IPS-NIHi7 (cell line): ENCODE measurements around the gene AKAP5.

Source experiments
- DNase-seq: peaks from one replicate; pipeline ENCODE4 v3.0.0; 2012; ENCODE audit warnings: mixed read lengths; ENCODE audit errors: extremely low spot score

AKAP5 gene

DNA sequence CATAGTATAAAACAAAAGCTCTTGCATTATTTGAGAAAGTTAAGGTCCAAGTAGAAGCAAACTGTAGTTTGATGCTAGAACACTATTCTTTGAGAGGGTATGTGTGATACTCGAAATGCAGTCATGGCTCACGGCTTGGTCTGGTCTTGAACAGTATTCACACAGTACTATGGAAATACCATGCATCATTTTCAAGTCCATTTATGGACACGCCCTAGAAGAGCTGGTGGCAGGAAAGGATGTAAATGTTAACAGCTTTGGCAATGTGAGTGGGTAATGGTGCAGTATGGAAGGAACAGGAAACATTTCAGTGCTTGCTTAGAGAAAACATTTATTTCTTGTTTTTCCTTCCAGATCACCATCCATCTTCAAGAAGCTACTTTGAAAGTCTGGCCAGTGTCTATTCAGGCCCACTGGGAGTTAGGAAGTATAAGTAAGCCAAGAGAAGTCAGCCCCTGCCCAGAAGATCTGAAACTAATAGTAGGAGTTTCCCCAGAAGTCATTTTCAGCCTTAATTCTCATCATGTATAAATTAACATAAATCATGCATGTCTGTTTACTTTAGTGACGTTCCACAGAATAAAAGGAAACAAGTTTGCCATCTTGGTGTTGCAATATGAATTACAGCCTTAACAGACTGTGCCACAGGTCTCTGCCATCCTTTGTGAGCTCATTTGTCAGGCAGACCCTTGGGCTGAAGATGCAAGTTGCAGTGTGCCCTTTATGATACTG lies 5.7 kb upstream of the AKAP5 start:
- no peak for DNase-seq

DNA sequence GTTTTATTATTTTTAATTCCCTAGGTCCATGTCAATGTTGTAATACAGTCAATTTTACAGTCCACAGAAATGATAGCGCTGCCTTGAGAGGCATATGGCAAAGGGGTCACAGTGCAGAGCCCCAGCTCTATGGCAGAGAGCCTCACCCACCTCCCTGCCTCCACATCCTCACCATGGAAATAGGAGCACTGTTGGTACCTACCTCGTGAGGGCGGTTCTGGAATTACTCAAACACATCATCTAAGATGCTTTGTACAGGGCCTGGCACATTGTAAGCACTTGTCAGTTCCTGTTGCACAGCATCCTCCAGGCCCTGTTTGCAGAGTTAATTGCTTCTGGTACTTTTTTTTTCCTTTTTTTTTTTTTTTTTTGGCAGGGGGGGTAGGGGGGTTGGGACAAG lies 4.1 kb upstream of the AKAP5 start:
- DNase-seq: no peak

DNA sequence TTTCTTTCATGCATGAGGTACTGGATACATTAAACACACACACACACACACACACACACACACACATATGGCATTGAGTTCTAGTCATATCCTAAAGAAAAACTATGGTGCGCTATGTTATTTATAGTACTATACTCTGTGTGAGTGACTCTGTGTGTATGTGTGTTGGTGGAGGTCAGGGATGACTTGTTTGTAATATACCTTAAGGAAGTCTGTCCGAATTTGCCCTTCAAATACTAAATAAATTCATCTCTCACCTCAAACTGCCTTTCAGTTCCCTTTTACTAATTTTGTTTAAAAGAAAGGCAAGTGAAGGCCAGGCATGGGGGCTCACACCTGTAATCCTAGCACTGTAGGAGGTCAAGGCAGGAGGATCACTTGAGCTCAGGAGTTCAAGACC lies 2.1 kb upstream of the AKAP5 start:
- no peak for DNase-seq

DNA sequence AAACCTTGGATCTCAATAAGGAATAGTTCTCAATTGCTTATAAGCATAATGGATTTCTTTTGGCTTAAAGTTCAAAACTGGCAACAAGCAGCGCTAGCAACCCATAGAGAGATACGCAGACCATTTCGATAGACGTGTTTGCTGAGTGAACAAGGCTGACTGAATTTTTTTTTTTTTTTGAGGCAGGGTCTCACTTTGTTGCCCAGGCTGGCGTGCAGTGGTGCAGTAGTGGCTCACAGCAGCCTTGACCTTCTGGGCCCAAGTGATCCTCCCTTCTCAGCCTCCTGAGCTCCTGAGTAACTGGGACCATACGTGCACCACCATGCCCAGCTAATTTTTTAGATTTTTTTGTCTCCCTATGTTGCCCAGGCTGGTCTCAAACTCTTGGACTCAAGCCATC lies 1.4 kb upstream of the AKAP5 start:
- DNase-seq: no peak

DNA sequence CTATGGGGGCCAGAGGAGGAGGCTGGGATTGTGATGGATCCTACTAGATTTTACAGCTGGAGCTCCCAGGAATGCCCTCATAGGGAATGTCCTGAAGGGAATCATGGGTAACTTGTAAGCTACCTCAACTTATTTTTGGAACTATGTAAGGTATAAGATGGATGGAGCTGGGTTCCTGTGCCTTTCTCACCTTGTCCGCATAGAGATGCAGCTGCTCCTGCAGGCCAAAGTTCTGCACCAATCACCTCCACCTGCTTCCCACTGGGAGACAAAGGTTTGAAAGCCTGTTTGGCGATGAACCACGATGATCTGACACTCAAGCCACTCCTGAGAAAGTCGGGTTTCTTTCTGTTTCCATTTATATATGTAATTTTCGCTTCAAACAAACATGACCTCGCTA lies 648 bp upstream of the AKAP5 start:
- DNase-seq: peak; percentile 53

DNA sequence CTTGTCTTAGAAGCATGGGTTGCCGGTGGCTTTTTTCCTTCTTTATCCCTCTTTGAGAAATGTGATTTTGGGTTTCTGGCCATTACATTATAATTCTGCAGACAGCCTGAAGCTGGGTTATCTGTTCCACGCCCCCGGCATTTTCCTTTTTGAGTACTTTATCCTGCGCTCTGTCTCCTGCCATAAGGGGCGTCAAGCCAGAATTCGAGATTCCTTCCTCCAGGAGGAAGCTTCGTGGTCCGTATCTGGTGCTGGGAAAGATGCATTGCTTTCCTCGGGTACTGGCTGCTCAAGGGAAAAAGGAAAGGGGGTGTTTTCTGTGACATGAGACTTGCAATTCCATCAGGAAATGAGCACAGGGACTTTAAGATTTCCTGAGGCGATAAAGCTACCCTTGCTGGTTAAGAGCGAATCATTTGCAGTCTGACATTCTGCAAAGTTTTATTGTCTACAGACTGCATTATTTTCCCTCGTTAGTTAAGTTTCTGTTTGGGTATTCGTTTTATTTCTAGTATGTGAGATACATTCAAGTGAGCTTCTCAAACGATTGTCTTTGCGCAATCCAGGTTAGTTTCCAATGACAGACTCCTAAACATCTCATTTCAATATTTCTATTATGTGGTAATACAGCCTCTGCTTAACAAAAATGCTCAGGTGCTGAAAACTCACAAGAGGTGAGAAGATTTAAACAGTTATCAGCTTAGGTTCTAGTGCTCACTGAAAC lies 694 bp downstream of the AKAP5 start:
- peak; percentile 70 for DNase-seq

DNA sequence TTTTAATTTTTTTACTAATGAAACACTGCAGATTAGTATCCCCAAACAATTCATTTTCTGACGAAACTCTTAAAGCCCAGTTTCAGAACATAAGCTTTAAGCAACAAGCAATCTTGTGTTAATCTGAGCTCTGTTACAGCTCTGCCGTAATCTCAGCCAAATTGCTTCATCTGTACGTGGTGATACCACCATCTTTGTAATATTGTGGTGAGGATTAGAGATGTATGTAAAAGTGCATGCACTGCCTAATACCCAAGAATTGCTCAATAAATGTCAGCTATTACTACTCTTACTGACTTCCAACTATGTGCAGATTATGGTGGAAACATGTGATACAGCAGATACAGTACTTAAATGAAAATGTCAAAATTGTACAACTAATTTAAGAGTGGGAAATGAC lies 1.8 kb downstream of the AKAP5 start:
- DNase-seq: no peak

DNA sequence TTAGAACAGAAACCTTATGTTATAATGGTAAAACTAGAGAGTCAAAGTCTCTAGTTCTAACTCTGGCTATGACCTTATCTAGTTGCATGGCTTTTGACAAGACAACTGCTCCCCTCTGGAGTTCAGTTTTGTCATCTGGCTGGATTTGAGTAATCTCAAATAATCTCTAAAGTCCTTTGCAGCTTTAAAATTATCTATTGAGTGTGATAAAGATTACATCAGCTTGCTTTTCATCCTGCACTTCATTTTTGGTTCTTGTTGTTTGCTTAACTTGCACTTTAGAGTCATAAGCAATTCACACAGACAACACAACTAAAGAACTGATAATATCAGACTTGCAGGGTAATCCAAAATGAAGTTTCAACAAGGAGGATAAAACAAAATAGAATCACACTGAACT lies 2.3 kb downstream of the AKAP5 start:
- no peak for DNase-seq

DNA sequence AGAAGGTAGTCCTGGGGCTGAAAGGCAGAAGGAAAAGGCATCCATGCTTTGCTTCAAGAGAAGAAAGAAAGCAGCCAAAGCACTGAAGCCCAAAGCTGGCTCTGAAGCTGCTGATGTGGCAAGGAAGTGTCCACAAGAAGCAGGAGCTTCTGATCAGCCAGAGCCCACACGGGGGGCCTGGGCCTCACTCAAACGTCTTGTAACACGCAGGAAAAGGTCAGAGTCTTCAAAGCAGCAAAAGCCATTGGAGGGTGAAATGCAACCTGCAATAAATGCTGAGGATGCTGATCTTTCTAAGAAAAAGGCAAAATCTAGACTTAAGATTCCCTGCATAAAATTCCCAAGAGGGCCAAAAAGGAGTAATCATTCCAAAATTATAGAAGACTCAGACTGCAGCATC lies 3.2 kb downstream of the AKAP5 start:
- no peak for DNase-seq

DNA sequence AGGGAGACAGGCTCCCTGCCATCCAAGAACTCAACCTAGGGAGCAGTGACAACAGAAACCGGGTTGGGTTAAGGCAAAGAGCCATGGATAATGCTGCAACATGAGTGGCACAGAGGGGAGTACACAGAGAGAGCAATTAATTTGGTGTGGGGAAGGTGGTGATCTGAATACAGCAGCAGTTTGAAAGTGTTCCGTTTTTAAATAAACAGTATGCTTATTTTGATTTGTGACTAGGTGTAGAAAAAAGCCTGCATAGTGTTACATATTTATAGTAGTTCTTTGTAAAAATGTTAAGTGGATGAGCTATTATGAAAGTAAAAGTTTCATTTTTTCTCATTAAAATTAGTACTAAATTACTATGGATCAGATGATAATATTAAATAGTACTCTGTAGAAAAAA lies 8.7 kb downstream of the AKAP5 start:
- DNase-seq: no peak

DNA sequence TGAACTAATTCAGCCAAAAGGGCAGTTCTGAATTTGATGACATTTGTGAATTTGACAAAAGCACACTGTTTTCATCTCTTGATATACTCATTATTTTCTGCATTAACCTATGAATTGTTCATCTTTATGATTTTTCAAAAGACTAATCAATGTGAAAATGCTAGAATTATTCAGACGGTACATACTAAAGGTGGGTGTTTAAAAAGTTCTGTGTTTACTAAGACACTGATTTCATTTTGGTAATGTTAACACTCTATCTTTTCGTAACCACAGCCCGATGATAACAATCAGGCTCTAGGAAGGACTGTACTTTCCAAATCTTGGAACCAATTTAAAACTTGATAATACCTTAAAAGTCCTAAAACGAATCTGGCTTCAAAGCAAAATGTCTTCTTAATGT lies 9.4 kb downstream of the AKAP5 start:
- DNase-seq: no peak

DNA sequence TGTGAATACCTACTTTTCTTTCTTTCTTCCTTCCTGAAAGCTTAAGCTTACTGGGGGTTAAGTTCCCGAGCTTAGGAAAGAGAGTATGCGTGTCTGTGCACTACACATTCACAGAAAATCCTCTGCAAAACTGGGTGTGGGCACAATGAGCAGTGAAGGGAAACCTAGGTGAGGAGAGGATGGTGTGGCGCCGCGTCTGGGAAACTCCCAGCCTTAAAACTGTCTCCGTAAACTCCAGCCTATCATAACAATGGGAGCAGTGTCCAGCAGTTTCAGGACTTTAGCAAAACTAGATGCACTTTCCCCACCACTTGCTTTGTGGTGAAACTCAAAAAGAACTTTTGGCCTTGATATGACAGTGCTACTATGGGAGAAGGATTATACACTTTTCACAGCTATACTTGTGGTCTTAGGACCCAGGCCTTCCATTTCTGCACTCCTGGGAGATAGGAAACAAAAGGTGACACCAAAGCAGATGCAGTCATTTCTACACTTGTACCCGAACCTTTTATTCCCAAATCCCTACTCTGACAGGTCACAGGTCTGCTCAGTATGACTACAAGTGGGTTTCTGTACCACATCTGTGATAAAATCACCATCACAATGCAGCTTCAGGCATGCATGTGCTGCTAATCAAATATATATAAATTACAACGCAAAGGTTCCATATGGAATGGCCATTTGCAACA lies 10.4 kb downstream of the AKAP5 start:
- no peak for DNase-seq

DNA sequence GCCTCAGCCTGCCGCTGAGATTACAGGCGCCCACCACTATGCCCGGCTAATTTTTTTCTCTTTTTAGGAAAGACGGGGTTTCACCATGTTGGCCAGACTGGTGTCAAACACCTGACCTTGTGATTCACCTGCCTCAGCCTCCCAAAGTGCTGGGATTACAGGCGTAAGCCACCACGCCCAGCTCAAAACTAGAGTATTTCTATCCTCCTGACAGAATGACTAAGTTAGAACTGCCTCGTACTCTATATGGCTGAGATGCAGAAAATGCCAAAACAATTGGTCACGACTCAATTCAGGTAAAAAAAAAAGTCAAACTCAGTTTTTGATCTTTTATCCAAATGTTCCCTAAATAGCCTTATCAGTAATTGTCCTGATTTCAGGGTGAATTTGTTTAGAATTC lies 11.1 kb downstream of the AKAP5 start:
- no peak for DNase-seq

DNA sequence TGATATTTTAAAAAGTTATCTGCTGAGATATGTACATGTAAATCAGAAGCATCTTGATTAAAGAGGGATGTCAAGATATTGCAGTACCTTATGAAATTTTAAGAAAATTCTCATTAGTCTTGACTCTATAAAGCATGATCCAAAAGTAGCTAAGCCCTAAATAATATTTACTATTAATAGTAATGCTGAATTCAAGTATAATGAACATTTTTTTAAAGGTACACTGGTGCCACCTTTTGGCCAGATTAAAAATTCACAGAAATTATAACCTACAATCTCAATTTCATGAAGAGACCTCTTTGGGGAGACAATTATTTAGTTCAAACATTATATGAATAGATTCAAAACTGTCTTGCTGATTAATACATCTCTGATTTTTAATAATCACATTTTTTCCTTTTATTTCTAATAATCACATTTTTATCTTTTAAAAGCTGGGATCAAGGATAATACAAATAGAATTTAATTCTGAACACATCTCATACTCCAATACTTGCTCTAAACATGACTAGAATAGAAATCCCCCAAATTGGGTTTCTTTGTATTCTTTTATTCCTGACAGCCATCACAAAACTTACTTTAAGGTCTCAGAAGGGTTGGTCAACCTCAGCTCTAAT lies 13.4 kb downstream of the AKAP5 start:
- no peak for DNase-seq

DNA sequence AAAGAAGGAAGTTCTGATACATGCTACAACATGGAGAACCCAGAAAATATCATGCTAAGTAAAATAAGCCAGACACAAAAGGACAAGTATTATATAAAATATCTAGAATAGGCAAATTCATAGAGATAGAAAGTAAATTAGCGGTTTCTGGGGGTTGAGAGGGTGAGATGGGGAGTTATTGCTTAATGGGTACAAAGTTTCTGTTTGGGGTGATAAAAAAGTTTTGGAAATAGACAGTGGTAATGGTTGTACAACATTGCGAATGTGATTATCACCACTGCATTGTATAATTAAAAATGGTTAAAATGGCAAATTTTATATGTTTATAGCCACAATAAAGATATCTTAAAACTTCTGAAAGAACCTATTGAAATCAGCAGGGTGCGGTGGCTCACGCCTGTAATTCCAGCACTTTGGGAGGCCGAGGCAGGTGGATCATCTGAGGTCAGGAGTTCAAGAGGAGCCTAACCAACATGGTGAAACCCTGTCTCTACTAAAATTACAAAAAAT lies 23.3 kb downstream of the AKAP5 start:
- no peak for DNase-seq

DNA sequence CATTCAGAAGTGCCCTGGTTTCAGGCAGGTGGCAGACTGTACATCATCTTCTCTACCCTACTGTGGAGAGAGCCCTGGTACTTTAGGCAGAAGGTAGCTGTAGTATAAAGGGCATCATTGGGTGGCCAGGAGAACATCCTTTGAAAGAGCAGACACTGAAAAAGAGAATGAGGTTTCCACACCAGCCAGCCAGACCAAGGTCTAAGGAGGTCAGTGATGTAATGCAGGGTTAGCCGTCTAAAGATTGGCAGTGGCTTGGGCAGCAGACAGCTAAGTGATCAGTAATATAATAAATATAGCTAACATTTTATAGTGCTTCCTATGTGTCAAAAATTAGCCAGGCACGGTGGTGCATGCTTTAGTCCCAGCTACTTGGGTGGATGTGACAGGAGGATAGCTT lies 26.3 kb downstream of the AKAP5 start:
- no peak for DNase-seq

DNA sequence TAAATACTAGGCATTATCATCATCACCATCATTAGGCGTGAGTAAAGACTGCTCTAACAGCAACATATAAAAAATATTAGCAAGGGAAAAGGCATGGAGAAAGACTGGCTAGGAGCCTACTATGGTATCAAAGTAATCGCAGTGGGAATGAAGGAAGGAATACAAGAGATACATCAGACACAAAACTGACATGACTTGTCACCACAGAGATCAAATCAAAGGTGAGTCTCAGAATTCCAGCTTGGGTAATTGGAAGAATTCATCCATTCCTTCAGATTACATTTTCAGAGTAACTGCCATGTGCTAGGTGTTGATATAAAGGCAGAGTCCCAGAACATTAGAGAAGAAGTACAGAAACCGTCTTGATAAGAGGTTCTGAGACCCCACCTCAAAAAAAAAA lies 28.2 kb downstream of the AKAP5 start:
- DNase-seq: no peak

DNA sequence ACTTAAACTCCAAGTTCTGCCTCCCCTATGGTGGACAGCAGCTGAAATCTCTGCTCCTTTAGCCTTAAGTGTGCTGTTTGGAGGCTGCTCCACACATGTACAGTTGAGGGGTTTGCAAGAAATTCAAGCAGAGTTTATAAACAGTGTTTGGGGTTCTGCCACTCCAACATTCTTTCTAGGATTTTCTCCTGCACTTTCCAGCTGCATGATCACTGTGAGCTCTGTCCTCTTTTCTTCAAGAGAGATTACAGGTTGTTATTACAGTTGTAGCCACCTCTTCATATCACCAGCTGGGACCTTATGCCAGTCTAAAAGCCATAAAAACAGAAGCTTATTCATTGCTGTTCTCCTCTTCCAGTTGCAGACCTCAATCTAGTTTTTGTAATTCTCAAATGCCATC lies 30.0 kb downstream of the AKAP5 start:
- DNase-seq: no peak

DNA sequence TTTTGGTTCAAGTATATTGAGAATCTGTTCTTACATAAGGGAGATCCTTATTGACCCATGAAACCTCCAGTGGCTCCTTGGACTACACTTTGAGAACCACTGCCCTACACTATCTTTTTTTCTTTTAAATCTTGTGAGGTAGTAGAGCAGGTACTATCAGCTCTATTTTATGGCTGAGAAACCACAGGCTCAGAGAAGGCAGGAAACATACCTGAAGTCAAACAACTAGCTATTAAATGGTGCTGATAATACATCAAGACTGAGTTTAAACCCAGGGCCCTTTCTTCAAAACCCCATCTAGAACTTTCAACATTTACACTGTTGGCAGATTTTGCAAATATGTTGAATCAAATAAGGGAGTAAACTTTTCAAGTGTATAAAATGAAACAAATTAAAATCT lies 31.5 kb downstream of the AKAP5 start:
- no peak for DNase-seq

DNA sequence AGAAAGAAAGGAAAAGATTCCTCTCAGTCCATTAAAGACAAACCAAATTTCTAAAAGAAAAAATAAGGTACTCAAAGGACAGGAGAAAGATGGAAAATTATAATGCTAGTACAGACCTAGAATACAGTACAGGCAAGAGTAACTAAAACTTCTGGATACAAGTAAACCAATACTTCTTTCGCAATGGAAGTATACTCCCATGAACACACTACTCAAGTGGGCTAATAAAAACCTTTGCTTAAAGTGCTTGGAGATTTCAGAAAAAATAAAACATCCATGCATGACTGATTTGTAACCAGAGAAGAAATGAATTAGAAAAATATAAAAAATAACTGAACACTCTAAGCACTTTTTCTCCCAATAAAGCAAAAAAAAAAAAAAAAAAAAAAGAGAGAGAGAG lies 34.8 kb downstream of the AKAP5 start:
- no peak for DNase-seq

DNA sequence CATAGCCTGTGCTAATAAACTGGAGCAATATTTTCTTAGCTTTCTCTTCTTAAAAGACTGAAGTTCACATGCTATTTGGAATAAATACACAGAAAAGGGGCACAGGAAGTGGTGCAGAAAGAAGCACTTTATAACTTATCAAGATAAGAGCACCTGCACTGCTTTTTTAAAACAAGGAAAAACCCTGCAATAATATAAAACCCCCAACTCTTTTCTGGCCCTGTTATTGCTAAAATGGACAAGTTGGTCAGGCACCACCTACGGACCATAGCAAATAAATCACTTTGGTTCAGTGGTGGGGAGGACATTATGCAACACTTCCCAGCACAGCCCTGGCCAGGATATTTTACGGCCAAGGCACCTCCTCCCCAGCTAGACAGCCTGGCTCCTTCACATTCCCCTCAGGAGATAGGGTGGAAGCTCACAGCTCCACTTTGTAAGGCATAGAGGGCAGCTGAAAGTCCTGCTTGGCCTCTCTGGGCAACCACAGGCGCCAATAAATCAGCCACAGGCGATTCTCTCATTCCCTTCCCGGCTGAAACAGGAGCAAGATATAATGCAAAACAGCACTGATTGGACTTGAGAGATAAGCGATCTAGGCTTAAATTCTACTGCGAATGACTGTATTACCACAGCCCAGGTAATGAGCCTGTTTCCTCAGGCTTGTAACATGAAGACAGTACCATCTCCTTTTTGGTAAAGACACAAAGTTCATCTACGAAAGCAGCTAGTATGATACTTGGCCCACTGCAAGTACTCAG lies 36.3 kb downstream of the AKAP5 start:
- DNase-seq: peak; percentile 13

DNA sequence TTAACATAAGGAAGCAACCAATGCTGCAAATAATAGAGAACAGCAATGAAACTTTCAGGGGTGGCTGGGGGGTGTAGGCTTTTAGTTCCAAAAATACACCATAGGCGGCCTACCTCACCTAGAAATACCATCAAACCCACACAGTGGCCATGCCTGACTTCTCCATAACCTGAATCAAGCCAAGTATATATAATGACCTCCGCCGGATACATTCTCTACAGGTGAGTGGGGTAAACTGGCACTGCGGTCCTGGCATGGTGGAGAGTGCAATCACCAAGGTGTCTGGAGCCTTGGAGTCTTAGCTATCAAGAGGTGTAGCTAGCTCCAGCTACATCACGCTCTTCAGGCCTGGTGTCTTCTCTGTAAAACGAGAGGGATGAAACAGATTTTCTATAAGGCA lies 37.2 kb downstream of the AKAP5 start:
- no peak for DNase-seq
